ENCODE results near the gene MYL2.
"Not testable (repeated sequence)": the region's sequence is repeated elsewhere in the genome, so short reads cannot be mapped to it uniquely, and the experiment has no call there.

The MYL2 gene, protein sequence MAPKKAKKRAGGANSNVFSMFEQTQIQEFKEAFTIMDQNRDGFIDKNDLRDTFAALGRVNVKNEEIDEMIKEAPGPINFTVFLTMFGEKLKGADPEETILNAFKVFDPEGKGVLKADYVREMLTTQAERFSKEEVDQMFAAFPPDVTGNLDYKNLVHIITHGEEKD

GRCh38 chr12:110920324-110920910 lies at the start of gene MYL2:
Gene MYL2 (minus strand): TSS chr12:110920579. CDS start chr12:110920529, 50 bp downstream.
- DNase-seq (ENCODE audit: low read depth): no peak
- no peak within 1 kb of the TSS for H3K4me3 ChIP-seq (ENCODE audit: low read length)
- TF ChIP-seq CTCF (conservative IDR thresholded peaks at IDR 0.05; ENCODE audit: low read depth, low read length): no peak

- no peak for TF ChIP-seq CTCF (conservative IDR thresholded peaks at IDR 0.05; ENCODE audit: low read depth, low read length)
- DNase-seq (ENCODE audit: low read depth): no peak
- no peak overlapping the region for H3K4me3 ChIP-seq (ENCODE audit: low read length)
These were observed 45.8 kb upstream of the MYL2 start for GRCh38 chr12:110966081-110966760.

GRCh38 chr12:110965574-110965973 lies 45.2 kb upstream of the MYL2 start:
- DNase-seq (ENCODE audit: low read depth): no peak
- no peak for TF ChIP-seq CTCF (conservative IDR thresholded peaks at IDR 0.05; ENCODE audit: low read depth, low read length)

GRCh38 chr12:110960795-110961194 lies 40.4 kb upstream of the MYL2 start:
- DNase-seq (ENCODE audit: low read depth): no peak
- TF ChIP-seq CTCF (conservative IDR thresholded peaks at IDR 0.05; ENCODE audit: low read depth, low read length): no peak
- H3K4me3 ChIP-seq (ENCODE audit: low read length): no peak overlapping the region

More at GRCh38 chr12:110965574-110965973, 45.2 kb upstream of the MYL2 start:
- H3K4me3 ChIP-seq (ENCODE audit: low read length): no peak overlapping the region

- no peak overlapping the region for H3K4me3 ChIP-seq (ENCODE audit: low read length)
- TF ChIP-seq CTCF (conservative IDR thresholded peaks at IDR 0.05; ENCODE audit: low read depth, low read length): no peak
- DNase-seq (ENCODE audit: low read depth): no peak
These were observed 37.3 kb upstream of the MYL2 start for GRCh38 chr12:110957652-110958051.

- no peak for DNase-seq (ENCODE audit: low read depth)
- no peak for TF ChIP-seq CTCF (conservative IDR thresholded peaks at IDR 0.05; ENCODE audit: low read depth, low read length)
- no peak overlapping the region for H3K4me3 ChIP-seq (ENCODE audit: low read length)
These were observed 36.8 kb upstream of the MYL2 start for GRCh38 chr12:110957159-110957558.

DNA sequence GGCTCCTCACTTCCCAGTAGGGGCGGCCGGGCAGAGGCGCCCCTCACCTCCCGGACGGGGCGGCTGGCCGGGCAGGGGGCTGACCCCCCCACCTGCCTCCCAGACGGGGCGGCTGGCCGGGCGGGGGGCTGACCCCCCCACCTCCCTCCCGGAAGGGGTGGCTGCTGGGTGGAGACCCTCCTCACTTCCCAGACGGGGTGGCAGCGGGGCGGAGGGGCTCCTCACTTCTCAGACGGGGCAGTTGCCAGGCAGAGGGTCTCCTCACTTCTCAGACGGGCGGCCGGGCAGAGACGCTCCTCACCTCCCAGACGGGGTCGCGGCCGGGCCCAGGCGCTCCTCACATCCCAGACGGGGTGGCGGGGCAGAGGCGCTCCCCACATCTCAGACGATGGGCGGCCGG lies 30.5 kb upstream of the MYL2 start:
- H3K4me3 ChIP-seq (ENCODE audit: low read length); DNase-seq (ENCODE audit: low read depth): not testable (repeated sequence)

GRCh38 chr12:110950466-110950865 lies 30.1 kb upstream of the MYL2 start:
- DNase-seq (ENCODE audit: low read depth); H3K4me3 ChIP-seq (ENCODE audit: low read length): not testable (repeated sequence)
